ENCODE results near the gene TXNRD2.

Gene TXNRD2

DNA sequence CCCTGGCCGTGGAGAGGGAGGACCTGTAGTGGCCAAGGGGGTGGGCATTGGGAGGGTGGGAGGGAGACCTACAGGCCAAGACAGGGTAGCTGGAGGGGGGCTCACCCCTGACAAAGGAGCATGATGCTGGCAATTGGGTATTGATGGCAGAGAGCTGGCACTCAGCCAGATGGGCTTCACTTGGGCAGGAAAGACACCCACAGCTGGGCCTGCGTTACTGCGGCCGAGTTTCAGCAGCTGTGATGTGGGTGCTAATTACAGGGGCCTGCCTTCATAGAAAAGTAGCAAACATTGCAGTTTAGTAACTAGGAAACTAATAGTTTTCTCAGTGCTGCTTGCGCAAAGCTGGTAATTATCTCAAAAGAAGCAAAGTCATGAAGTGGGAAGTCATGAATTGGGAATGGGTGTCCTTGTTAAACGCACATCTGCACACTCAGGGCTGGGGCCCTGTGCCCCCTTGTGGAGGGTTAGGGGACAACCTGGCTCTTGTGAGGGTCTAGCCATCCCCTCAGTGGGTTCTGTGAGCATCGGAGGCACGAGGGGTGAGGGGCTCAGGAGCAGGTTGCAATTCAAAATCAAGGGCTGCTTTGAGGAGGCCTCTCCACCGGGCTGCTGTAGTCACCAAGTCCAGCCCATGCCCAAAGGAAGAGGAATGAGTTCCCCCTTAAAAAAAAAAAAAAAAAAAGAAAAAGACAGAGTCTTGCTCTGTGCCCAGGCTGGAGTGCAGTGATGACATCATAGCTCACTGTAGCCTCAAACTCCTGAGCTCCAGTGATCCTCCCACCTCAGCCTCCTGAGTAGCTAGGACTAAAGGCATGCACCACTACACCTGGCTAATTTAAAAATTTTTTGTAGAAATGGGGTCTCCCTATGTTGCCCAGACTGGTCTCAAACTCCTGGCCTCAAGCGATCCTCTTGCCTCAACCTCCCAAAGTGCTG lies 24.4 kb upstream of the TXNRD2 start:
- DNase-seq, result no peak

DNA sequence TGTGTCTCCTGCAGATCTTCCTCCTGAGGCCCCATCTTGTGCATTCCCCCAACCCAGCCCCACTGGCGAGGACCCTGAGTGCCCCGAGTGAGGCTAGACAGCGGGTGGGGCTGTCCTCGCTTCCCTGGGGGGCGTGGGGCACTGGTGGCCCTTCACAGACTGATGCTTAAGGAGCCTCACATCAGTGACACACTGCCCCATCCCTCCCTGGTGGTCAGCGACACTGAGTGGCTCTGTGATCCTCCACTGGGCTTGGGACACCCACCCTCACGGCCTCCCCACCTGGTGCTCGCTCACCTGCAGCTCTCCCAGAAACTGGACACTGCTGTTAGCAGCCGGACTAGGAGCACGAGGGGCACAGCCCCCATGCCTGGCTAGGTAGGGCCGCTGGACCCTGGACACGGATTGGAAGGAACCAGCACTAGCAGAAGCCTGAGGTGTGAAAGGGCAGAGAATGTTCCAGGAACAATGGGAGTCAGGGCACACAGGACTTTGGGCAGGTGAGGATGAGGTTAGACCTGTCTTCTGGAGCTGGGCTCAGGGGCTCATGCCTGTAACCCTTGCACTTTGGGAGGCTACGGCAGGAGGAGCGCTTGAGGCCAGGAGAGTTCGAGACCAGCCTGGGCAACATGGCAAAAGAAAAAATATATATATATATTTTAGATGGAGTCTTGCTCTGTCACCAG lies 23.2 kb upstream of the TXNRD2 start:
- no peak for DNase-seq

GRCh38 chr22:19963863-19964642 lies 22.4 kb upstream of the TXNRD2 start:
- DNase-seq, result no peak

GRCh38 chr22:19962909-19963806 lies 21.5 kb upstream of the TXNRD2 start:
- DNase-seq, result peak; percentile 47

DNA sequence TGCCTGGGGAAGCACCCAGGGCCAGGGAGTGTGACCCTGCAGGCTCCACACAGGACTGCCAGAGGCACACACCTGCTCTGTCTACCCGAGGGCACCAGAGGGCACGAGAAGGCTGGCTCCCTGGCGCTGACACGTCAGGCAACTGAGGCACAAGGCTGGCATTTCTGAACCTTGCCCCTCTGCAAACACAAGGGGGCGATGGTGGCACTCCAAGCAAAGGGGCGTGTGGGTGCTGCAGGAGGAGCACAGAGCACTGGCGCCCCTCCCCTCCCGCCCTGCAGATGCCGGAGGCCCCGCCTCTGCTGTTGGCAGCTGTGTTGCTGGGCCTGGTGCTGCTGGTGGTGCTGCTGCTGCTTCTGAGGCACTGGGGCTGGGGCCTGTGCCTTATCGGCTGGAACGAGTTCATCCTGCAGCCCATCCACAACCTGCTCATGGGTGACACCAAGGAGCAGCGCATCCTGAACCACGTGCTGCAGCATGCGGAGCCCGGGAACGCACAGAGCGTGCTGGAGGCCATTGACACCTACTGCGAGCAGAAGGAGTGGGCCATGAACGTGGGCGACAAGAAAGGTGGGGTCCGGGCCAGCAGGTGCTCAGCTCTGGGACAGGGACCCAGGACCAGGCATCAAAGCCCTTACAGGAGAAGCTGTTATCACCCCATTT lies 20.8 kb upstream of the TXNRD2 start:
- DNase-seq, result peak; percentile 82

- DNase-seq, result no peak
Measured at GRCh38 chr22:19961868-19962245, 20.2 kb upstream of the TXNRD2 start.

GRCh38 chr22:19961201-19961580 lies 19.6 kb upstream of the TXNRD2 start:
- DNase-seq, result no peak

DNA sequence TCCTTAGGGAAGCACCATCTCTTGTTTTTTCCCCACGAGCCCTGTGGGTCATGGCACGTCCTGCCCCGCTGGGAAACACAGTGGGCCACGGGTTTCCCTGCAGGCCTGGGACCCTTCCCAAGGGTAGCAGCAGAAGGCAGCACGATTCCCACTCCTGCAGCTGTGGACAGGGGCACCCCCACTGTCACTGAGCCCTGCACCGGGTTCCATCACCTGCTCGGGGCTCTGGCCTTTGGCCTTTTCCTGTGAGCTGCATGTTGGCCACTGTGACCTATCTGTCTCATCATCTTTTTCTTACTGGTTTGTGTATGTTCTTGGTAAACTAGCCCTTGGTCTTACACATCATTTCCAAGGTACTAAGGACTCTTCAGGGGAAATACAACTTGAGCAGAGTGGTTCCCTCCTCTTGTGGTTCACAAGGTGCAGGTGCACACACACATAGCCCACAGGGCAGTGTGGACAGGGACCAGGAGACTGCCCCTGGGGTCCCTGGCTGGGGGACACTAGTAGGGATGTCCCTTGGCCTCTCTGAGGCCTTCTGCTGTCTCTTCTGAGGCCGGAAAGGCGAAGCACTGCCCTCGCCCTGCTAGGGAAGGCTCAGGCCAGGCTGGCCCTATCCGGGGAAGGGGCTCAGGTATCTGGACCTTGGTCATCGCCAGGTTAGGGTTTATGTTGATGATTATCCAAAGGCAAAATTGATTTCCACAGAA lies 19.0 kb upstream of the TXNRD2 start:
- DNase-seq, result no peak

- DNase-seq, result no peak
Measured at GRCh38 chr22:19959587-19960490, 18.2 kb upstream of the TXNRD2 start.

GRCh38 chr22:19959043-19959586 lies 17.5 kb upstream of the TXNRD2 start:
- DNase-seq, result no peak

GRCh38 chr22:19958083-19959042 lies 16.7 kb upstream of the TXNRD2 start:
- no peak for DNase-seq

DNA sequence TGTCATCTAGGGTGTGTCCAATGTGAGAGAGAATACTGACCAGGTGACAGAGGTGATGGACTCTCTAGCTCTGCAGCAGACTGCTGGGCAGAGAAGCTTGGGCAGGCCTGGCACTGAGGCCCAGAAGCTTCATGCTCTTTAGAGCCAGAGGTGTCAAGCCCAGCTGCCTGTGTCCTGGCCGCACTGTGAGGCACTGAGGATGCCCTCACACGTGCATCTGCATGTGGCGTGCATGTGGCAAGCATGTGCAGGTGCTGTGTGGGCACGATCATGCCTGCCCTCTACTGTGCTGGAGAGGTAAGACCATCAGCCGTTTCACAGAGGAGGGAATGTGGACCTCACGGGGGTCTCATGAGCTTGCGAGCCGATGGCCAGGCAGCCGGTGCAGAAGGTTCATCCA lies 15.8 kb upstream of the TXNRD2 start:
- no peak for DNase-seq

GRCh38 chr22:19955241-19956128 lies 13.9 kb upstream of the TXNRD2 start:
- DNase-seq, result no peak

DNA sequence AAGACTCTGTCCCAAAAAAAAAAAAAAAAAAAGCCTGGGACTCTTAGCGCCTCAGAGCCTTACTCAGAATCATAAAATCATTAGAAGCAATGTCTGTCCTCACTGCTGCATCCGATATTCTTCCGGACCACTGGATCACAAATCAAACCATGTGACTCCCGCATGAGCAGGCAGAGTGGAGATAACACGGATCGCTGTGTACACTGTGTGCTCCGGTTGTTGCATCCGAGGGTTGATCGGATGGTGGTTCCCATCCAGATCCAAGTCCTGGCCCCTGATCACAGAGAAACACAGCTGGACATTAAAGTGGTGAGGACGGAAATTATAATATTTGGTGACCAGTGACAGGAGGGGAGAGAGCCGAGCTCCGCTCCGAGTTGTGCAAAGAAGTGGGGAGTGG lies 9.7 kb upstream of the TXNRD2 start:
- DNase-seq, result no peak

GRCh38 chr22:19948057-19948760 lies 6.6 kb upstream of the TXNRD2 start:
- DNase-seq, result no peak
